Neural cell (in vitro differentiated cells): Measurements from ENCODE around the gene FNDC3B. TPM values are rescaled to one million over a fixed set of nuclear protein-coding genes. Genes with fewer than 3 reads are reported as not detected.

ENCODE experiments used
- H2AFZ ChIP-seq: fragments of 200-600, 300-800 bp; sonication (generic), shearing (Covaris generic); 2 replicates; pipeline ENCODE4 v1.6.0; 2014; ENCODE audit warnings: low read depth, mild to moderate bottlenecking, antibody characterized with exemption, low read length, moderate library complexity
- H3F3A ChIP-seq: fragments of 200-600 bp; shearing (Covaris generic); 2 replicates; pipeline ENCODE4 v1.6.1; 2016; ENCODE audit warnings: mild to moderate bottlenecking, moderate library complexity, mixed read lengths, antibody characterized with exemption, low read length; ENCODE audit not compliant: insufficient read depth, poor library complexity, severe bottlenecking
- H3K27ac ChIP-seq: fragments of 200-600, 300-800 bp; sonication (generic), shearing (Covaris generic); 2 replicates; pipeline ENCODE4 v1.5.1; 2014; ENCODE audit warnings: mild to moderate bottlenecking, low read length, moderate library complexity
- H3K27me3 ChIP-seq: fragments of 300-800, 200-600 bp; sonication (generic), shearing (Covaris generic); 2 replicates; pipeline ENCODE4 v1.6.0; 2014; ENCODE audit warnings: mild to moderate bottlenecking, low read depth, low read length, moderate library complexity; ENCODE audit not compliant: insufficient read depth
- H3K36me3 ChIP-seq: fragments of 300-800, 200-600 bp; sonication (generic), shearing (Covaris generic); 2 replicates; pipeline ENCODE4 v1.5.1; 2014; ENCODE audit warnings: mild to moderate bottlenecking, antibody characterized with exemption, low read length, moderate library complexity; ENCODE audit not compliant: insufficient read depth
- H3K4me2 ChIP-seq: fragments of 300-800, 200-600 bp; sonication (generic), shearing (Covaris generic); 2 replicates; pipeline ENCODE4 v1.6.0; 2014; ENCODE audit warnings: mild to moderate bottlenecking, low read length
- H3K4me3 ChIP-seq: fragments of 300-800, 200-600 bp; sonication (generic), shearing (Covaris generic); 2 replicates; pipeline ENCODE4 v1.5.1; 2014; ENCODE audit warnings: mild to moderate bottlenecking, low read length, moderate library complexity
- H3K79me2 ChIP-seq: fragments of 200-600 bp; shearing (Covaris generic); replicated peaks from 2 replicates; pipeline ENCODE4 v1.6.0; 2014; ENCODE audit warnings: mild to moderate bottlenecking, low read length, moderate library complexity; ENCODE audit not compliant: insufficient read depth
- H3K9ac ChIP-seq: fragments of 300-800, 200-600 bp; sonication (generic), shearing (Covaris generic); 2 replicates; pipeline ENCODE4 v1.6.1; 2016; ENCODE audit warnings: mild to moderate bottlenecking, low read length, mixed read lengths
- H3K9me2 ChIP-seq: fragments of 200-600 bp; shearing (Covaris generic); 2 replicates; pipeline ENCODE4 v1.6.1; 2016; ENCODE audit warnings: mild to moderate bottlenecking, low read length, mixed read lengths; ENCODE audit not compliant: insufficient read depth
- H3K9me3 ChIP-seq: fragments of 200-600, 300-800 bp; sonication (generic), shearing (Covaris generic); 2 replicates; pipeline ENCODE4 v1.6.1; 2016; ENCODE audit warnings: mild to moderate bottlenecking, mixed run types, low read length, moderate library complexity, mixed read lengths
- H4K20me1 ChIP-seq: fragments of 200-600 bp; shearing (Covaris generic); 2 replicates; pipeline ENCODE4 v1.6.1; 2016; ENCODE audit warnings: mild to moderate bottlenecking, mixed run types; ENCODE audit not compliant: insufficient read depth
- EP300 ChIP-seq: fragments of 450-650 bp; conservative IDR thresholded peaks from 2 replicates; pipeline ENCODE4 v1.6.1; 2014; ENCODE audit warnings: antibody characterized with exemption, mild to moderate bottlenecking, moderate library complexity; ENCODE audit not compliant: poor library complexity, severe bottlenecking
- EZH2 ChIP-seq: fragments of 200-600, 300-800 bp; shearing (Covaris generic), sonication (generic); IDR thresholded peaks from 2 replicates; pipeline ENCODE4 v1.6.1; 2014; ENCODE audit warnings: antibody characterized with exemption, low read length, borderline replicate concordance, mild to moderate bottlenecking; ENCODE audit not compliant: insufficient read depth, poor library complexity, severe bottlenecking
- MXI1 ChIP-seq: fragments of 450-650 bp; conservative IDR thresholded peaks from 2 replicates; pipeline ENCODE4 v1.6.1; 2014; ENCODE audit warnings: antibody characterized with exemption, mild to moderate bottlenecking; ENCODE audit not compliant: poor library complexity, severe bottlenecking
- POLR2AphosphoS5 ChIP-seq: IDR thresholded peaks from 2 replicates; pipeline ENCODE4 v1.6.1; 2012
- RAD21 ChIP-seq: fragments of 450-650 bp; conservative IDR thresholded peaks from 2 replicates; pipeline ENCODE4 v1.6.1; 2014; ENCODE audit warnings: antibody characterized with exemption, mild to moderate bottlenecking, moderate library complexity
- SMC3 ChIP-seq: fragments of 450-650 bp; conservative IDR thresholded peaks from 2 replicates; pipeline ENCODE4 v1.6.1; 2014; ENCODE audit warnings: antibody characterized with exemption, mild to moderate bottlenecking, moderate library complexity; ENCODE audit not compliant: poor library complexity
- TAF1 ChIP-seq: IDR thresholded peaks from 2 replicates; pipeline ENCODE4 v1.6.1; 2012; ENCODE audit warnings: low read depth
- polyA plus RNA-seq: library from polyadenylated mRNA; depleted of rRNA; stranded (reverse); fragments of >200 nt; gene quantifications from 2 replicates; pipeline ENCODE4 v1.2.3, GENCODE V29; 2014
- TF ChIP-seq, protein P1 (sequence below): fragments of 450-650 bp; IDR thresholded peaks from 2 replicates; pipeline ENCODE4 v1.5.1; 2014; ENCODE audit warnings: antibody characterized with exemption, mild to moderate bottlenecking, moderate library complexity; ENCODE audit not compliant: poor library complexity, severe bottlenecking
- TF ChIP-seq, protein P2 (sequence below): IDR thresholded peaks from 2 replicates; pipeline ENCODE4 v1.6.1; 2012; ENCODE audit warnings: borderline replicate concordance

The FNDC3B gene
- polyA plus RNA-seq, 1 donor from 2014 or later = 4.9 TPM

DNA sequence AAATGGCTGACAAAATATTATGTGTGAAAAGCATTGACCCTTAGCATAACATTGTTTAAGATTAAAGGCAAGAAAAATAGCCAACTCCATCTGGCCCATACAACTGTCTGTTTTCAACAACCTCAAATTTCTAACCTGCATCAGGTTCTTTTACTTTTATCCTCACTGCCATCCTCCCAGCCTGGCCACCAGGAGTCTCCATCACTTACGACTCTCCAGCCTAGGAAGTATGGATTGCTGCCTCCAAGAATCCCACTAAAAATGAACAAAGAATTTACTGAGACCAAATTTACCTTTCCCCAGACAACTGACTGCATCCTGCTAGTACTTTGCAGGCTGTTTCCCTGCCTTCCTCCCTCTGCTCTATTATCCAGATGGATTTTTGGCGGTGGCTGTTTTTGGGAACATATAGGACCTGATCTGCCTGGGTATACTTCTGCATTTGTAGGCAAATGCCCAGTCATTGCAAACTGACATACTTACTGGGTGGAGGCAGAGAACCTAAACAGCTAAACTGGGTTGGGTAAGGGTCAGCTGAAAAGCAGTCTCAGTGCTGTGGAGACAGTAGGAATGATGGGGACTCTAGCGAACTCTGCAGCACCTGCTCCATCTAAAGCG is 264.7 kb downstream of the FNDC3B start:
- TF ChIP-seq SMC3 (no peak), MXI1 (no peak), EZH2 (no peak), RAD21 (no peak), TAF1 (no peak), EP300 (no peak), POLR2AphosphoS5 (no peak)
- TF ChIP-seq, protein P1, sequence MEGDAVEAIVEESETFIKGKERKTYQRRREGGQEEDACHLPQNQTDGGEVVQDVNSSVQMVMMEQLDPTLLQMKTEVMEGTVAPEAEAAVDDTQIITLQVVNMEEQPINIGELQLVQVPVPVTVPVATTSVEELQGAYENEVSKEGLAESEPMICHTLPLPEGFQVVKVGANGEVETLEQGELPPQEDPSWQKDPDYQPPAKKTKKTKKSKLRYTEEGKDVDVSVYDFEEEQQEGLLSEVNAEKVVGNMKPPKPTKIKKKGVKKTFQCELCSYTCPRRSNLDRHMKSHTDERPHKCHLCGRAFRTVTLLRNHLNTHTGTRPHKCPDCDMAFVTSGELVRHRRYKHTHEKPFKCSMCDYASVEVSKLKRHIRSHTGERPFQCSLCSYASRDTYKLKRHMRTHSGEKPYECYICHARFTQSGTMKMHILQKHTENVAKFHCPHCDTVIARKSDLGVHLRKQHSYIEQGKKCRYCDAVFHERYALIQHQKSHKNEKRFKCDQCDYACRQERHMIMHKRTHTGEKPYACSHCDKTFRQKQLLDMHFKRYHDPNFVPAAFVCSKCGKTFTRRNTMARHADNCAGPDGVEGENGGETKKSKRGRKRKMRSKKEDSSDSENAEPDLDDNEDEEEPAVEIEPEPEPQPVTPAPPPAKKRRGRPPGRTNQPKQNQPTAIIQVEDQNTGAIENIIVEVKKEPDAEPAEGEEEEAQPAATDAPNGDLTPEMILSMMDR = no peak
- TF ChIP-seq, protein P2, sequence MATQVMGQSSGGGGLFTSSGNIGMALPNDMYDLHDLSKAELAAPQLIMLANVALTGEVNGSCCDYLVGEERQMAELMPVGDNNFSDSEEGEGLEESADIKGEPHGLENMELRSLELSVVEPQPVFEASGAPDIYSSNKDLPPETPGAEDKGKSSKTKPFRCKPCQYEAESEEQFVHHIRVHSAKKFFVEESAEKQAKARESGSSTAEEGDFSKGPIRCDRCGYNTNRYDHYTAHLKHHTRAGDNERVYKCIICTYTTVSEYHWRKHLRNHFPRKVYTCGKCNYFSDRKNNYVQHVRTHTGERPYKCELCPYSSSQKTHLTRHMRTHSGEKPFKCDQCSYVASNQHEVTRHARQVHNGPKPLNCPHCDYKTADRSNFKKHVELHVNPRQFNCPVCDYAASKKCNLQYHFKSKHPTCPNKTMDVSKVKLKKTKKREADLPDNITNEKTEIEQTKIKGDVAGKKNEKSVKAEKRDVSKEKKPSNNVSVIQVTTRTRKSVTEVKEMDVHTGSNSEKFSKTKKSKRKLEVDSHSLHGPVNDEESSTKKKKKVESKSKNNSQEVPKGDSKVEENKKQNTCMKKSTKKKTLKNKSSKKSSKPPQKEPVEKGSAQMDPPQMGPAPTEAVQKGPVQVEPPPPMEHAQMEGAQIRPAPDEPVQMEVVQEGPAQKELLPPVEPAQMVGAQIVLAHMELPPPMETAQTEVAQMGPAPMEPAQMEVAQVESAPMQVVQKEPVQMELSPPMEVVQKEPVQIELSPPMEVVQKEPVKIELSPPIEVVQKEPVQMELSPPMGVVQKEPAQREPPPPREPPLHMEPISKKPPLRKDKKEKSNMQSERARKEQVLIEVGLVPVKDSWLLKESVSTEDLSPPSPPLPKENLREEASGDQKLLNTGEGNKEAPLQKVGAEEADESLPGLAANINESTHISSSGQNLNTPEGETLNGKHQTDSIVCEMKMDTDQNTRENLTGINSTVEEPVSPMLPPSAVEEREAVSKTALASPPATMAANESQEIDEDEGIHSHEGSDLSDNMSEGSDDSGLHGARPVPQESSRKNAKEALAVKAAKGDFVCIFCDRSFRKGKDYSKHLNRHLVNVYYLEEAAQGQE = no peak
- Histone ChIP-seq H3K9me2 (no peaks in the 10 kb centered on the region), H3K36me3 (no peaks in the 10 kb centered on the region)

DNA sequence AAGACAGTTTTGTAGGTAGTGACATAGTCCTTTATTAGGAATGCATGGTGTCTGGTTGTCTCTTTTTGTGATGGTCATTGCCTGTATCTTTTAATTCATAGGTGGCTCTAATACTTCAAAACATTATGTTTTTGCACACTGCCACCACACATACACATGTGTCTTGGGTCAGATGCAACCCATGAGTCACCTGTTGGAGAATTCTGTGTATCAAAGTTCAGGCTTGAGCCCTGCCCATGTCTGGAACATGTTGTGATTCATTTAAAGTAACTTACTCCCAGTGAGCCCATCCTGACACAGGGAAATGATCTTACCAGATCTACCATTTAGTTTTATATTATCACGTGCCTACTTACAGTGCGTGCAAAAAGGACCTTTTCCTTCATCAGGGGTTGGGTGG is 266.2 kb downstream of the FNDC3B start:
- Histone ChIP-seq H3K4me2 (no peak overlapping the region), H3K27ac (no peak overlapping the region), H3F3A (no peaks in the 10 kb centered on the region), H2AFZ (no peak overlapping the region), H3K9me2 (no peaks in the 10 kb centered on the region), H3K4me3 (no peak overlapping the region), H3K36me3 (no peaks in the 10 kb centered on the region), H3K9me3 (no peaks in the 10 kb centered on the region), H4K20me1 (no peaks in the 10 kb centered on the region), H3K9ac (no peak overlapping the region), H3K79me2 (no peaks in the 10 kb centered on the region), H3K27me3 (no peaks in the 10 kb centered on the region)
- TF ChIP-seq EP300 (no peak), SMC3 (no peak)

More for the DNA sequence above, 264.7 kb downstream of the FNDC3B start:
- Histone ChIP-seq H3K4me2 (no peak overlapping the region), H3K4me3 (no peak overlapping the region), H3K27me3 (no peaks in the 10 kb centered on the region), H3K27ac (no peak overlapping the region), H3K79me2 (no peaks in the 10 kb centered on the region), H3F3A (no peaks in the 10 kb centered on the region), H2AFZ (no peak overlapping the region), H4K20me1 (no peaks in the 10 kb centered on the region), H3K9ac (no peak overlapping the region), H3K9me3 (no peaks in the 10 kb centered on the region)

DNA sequence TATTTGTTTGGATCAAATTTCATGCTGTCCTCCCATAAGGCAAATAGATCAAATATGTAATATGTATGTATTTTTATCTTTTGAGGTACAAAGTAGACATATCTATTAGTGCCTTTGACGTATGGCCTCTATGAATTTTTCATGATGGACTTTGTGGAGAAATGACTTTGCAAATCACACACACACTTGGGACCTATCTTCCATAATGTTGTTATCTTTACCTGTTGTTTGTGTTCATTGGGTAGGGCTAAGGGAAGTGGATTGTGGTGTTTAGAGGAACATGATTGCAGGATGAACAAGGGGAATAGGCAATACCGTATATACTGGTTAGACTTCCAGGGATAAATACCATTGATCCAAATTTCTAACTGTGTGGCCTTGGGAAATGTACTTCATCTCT is 266.6 kb downstream of the FNDC3B start:
- Histone ChIP-seq H3K4me2 (no peak overlapping the region), H3K9ac (no peak overlapping the region), H3K9me3 (no peaks in the 10 kb centered on the region), H2AFZ (no peak overlapping the region), H3K36me3 (no peaks in the 10 kb centered on the region), H3K27me3 (no peaks in the 10 kb centered on the region), H3F3A (no peaks in the 10 kb centered on the region), H3K9me2 (no peaks in the 10 kb centered on the region), H3K27ac (no peak overlapping the region), H4K20me1 (no peaks in the 10 kb centered on the region), H3K4me3 (no peak overlapping the region), H3K79me2 (no peaks in the 10 kb centered on the region)
- TF ChIP-seq EZH2 (no peak), POLR2AphosphoS5 (no peak), SMC3 (no peak), MXI1 (no peak), TAF1 (no peak)
- TF ChIP-seq, protein P2 = no peak
